H9 (cell line): Measurements from ENCODE around the gene DOHH. TPM values are rescaled to one million over a fixed set of nuclear protein-coding genes. Genes with fewer than 3 reads are reported as not detected.

ENCODE experiments used
- DNase-seq: peaks from one replicate; pipeline ENCODE4 v3.0.0-alpha.2; 2017
- H2AFZ ChIP-seq: one replicate; pipeline ENCODE4 v1.6.1; 2013; ENCODE audit warnings: mild to moderate bottlenecking, low read length, control low read depth, moderate library complexity
- H2AK5ac ChIP-seq: 2 replicates; pipeline ENCODE4 v1.6.1; 2013; ENCODE audit warnings: low read length, control low read depth, mixed read lengths; ENCODE audit not compliant: insufficient read length
- H2BK120ac ChIP-seq: one replicate; pipeline ENCODE4 v1.6.1; 2013; ENCODE audit warnings: low read depth, mild to moderate bottlenecking, low read length, control low read depth, inconsistent platforms; ENCODE audit not compliant: poor library complexity, severe bottlenecking
- H2BK12ac ChIP-seq: 2 replicates; pipeline ENCODE4 v1.6.1; 2013; ENCODE audit warnings: low read length, control low read depth, mixed read lengths, low read depth; ENCODE audit not compliant: insufficient read length
- H2BK15ac ChIP-seq: 2 replicates; pipeline ENCODE4 v1.6.1; 2013; ENCODE audit warnings: low read depth, low read length, control low read depth
- H2BK20ac ChIP-seq: one replicate; pipeline ENCODE4 v1.6.1; 2013; ENCODE audit warnings: low read depth, mild to moderate bottlenecking, low read length, control low read depth, inconsistent platforms; ENCODE audit not compliant: poor library complexity, severe bottlenecking
- H2BK5ac ChIP-seq: 2 replicates; pipeline ENCODE4 v1.6.1; 2013; ENCODE audit warnings: low read length, control low read depth, mixed read lengths; ENCODE audit not compliant: insufficient read length
- H3K14ac ChIP-seq: 2 replicates; pipeline ENCODE4 v1.6.1; 2013; ENCODE audit warnings: low read length, control low read depth; ENCODE audit not compliant: insufficient read depth
- H3K18ac ChIP-seq: 2 replicates; pipeline ENCODE4 v1.6.1; 2013; ENCODE audit warnings: low read depth, mild to moderate bottlenecking, mixed read lengths, low read length, control low read depth; ENCODE audit not compliant: insufficient read length
- H3K23ac ChIP-seq: 2 replicates; pipeline ENCODE4 v1.6.1; 2013; ENCODE audit warnings: low read length, control low read depth, mixed read lengths, low read depth; ENCODE audit not compliant: insufficient read length
- H3K23me2 ChIP-seq: 2 replicates; pipeline ENCODE4 v1.6.1; 2013; ENCODE audit warnings: low read depth, mild to moderate bottlenecking, mixed read lengths, low read length, control low read depth; ENCODE audit not compliant: insufficient read length, poor library complexity, severe bottlenecking
- H3K27ac ChIP-seq: 2 replicates; pipeline ENCODE4 v1.5.1; 2013; ENCODE audit warnings: low read length, control low read depth, mixed read lengths, low read depth; ENCODE audit not compliant: insufficient read length
- H3K27me3 ChIP-seq: 2 replicates; pipeline ENCODE4 v1.6.1; 2013; ENCODE audit warnings: low read length, control low read depth, inconsistent platforms; ENCODE audit not compliant: insufficient read depth
- H3K4ac ChIP-seq: 2 replicates; pipeline ENCODE4 v1.6.1; 2013; ENCODE audit warnings: low read depth, mild to moderate bottlenecking, control low read depth, inconsistent platforms, low read length, moderate library complexity
- H3K4me1 ChIP-seq: 2 replicates; pipeline ENCODE4 v1.6.1; 2013; ENCODE audit warnings: low read length, control low read depth, inconsistent platforms; ENCODE audit not compliant: insufficient read depth
- H3K4me2 ChIP-seq: 2 replicates; pipeline ENCODE4 v1.6.1; 2013; ENCODE audit warnings: low read length, control low read depth, mixed read lengths; ENCODE audit not compliant: insufficient read length, insufficient read depth
- H3K56ac ChIP-seq: 2 replicates; pipeline ENCODE4 v1.6.1; 2013; ENCODE audit warnings: low read depth, mild to moderate bottlenecking, mixed read lengths, low read length, control low read depth; ENCODE audit not compliant: insufficient read length
- H3K79me1 ChIP-seq: 2 replicates; pipeline ENCODE4 v1.6.1; 2013; ENCODE audit warnings: low read depth, mild to moderate bottlenecking, moderate library complexity, low read length, control low read depth, inconsistent platforms; ENCODE audit not compliant: insufficient read depth, poor library complexity, severe bottlenecking
- H3K79me2 ChIP-seq: 2 replicates; pipeline ENCODE4 v1.6.1; 2013; ENCODE audit warnings: low read length, control low read depth, inconsistent platforms; ENCODE audit not compliant: insufficient read depth
- H3K9ac ChIP-seq: 2 replicates; pipeline ENCODE4 v1.6.1; 2013; ENCODE audit warnings: low read length, control low read depth, mixed read lengths; ENCODE audit not compliant: insufficient read length; ENCODE audit errors: extremely low read depth
- H3K9me3 ChIP-seq: one replicate; pipeline ENCODE4 v1.6.1; 2013; ENCODE audit warnings: low read depth, low read length, inconsistent platforms; ENCODE audit not compliant: control insufficient read depth
- H3T11ph ChIP-seq: one replicate; pipeline ENCODE4 v1.6.1; 2013; ENCODE audit warnings: mild to moderate bottlenecking, low read length, control low read depth, inconsistent platforms
- H4K20me1 ChIP-seq: one replicate; pipeline ENCODE4 v1.6.1; 2013; ENCODE audit not compliant: control insufficient read depth, insufficient read length, insufficient read depth
- H4K5ac ChIP-seq: 2 replicates; pipeline ENCODE4 v1.6.1; 2013; ENCODE audit warnings: low read depth, mild to moderate bottlenecking, mixed read lengths, low read length, control low read depth; ENCODE audit not compliant: insufficient read length
- H4K8ac ChIP-seq: replicated peaks from 2 replicates; pipeline ENCODE4 v1.6.1; 2013; ENCODE audit warnings: low read length, control low read depth, mixed read lengths, low read depth; ENCODE audit not compliant: insufficient read length
- H4K91ac ChIP-seq: 2 replicates; pipeline ENCODE4 v1.6.1; 2013; ENCODE audit warnings: low read depth, mild to moderate bottlenecking, moderate library complexity, mixed read lengths, low read length, control low read depth; ENCODE audit not compliant: insufficient read length
- H3K27ac Mint-ChIP-seq, 3 experiments: 2 replicates in 2 of 3; 3 replicates in 1 of 3; pipeline ENCODE4 v1.8.0; 2020 to 2021; ENCODE audit warnings: mixed read lengths in 3 of 3, mild to moderate bottlenecking in 1 of 3, moderate library complexity in 1 of 3
- H3K27me3 Mint-ChIP-seq: 2 replicates; pipeline ENCODE4 v1.8.0; 2021; ENCODE audit warnings: low read depth, mild to moderate bottlenecking, moderate library complexity, mixed read lengths
- H3K36me3 Mint-ChIP-seq, 3 experiments: 2 replicates in 2 of 3; 3 replicates in 1 of 3; pipeline ENCODE4 v1.8.0; 2020 to 2021; ENCODE audit warnings: low read depth in 3 of 3, mixed read lengths in 3 of 3; ENCODE audit not compliant: insufficient read depth in 1 of 3
- H3K4me1 Mint-ChIP-seq, 2 experiments: 2 replicates each; pipeline ENCODE4 v1.8.0; 2020; ENCODE audit warnings: mixed read lengths in 2 of 2
- H3K4me3 Mint-ChIP-seq, 2 experiments: 2 replicates in 1 of 2; 3 replicates in 1 of 2; pipeline ENCODE4 v1.8.0; 2020 to 2021; ENCODE audit warnings: mild to moderate bottlenecking in 2 of 2, mixed read lengths in 2 of 2, moderate library complexity in 1 of 2
- H3K9me3 Mint-ChIP-seq, 2 experiments: 2 replicates in 1 of 2; 3 replicates in 1 of 2; pipeline ENCODE4 v1.8.0; 2020; ENCODE audit warnings: mild to moderate bottlenecking in 2 of 2, mixed read lengths in 2 of 2, moderate library complexity in 1 of 2
- WGBS: extraction: QIAGEN DNeasy Blood & Tissue Kit; methylation state at CpG from one replicate; pipeline ENCODE4 v1.1.7; 2013; ENCODE audit warnings: missing lambda C conversion rate, low lambda C conversion rate, mixed read lengths; ENCODE audit not compliant: insufficient read length; ENCODE audit errors: extremely low coverage; 5-methylcytosine and 5-hydroxymethylcytosine counted together
- total RNA-seq: library from RNA; stranded (reverse); gene quantifications from 2 replicates; pipeline ENCODE4 v1.2.1, GENCODE V29; 2021
- TF ChIP-seq, protein P1 (sequence below): fragments of 200-600 bp; sonication (generic); conservative IDR thresholded peaks from 3 replicates; pipeline ENCODE4 v1.8.0; 2021; ENCODE audit warnings: antibody characterized with exemption, mild to moderate bottlenecking

DOHH gene
- total RNA-seq, 1 experiment from 2014 or later, result 16.5 TPM

DNA sequence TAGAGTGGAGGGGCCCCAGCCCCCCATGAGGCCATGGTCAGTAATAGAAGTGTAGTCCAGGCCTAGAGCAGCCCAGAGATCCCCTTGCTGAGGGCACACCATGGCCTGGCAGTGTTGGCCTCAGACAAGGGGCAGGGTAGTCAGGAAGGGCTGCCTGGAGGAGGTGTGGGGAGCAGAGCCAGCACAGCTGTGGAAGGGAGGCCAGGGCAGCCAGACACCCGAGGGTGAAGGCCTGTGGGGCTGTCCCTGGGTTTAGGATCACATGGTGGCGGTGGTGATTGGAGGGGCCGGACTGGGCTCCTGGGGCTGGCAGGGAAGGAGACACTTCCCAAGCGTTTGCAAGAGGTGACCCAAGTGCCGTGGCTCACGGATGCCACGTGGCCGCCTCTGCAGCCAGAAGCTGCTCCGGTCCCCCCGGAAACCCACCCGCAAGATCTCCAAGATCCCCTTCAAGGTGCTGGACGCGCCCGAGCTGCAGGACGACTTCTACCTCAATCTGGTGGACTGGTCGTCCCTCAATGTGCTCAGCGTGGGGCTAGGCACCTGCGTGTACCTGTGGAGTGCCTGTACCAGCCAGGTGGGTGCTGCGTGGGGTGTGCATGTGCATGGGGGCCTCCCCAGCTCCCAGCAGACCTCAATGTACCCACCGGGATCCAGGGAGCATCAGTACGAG, 26.9 kb upstream of the DOHH start:
- Histone ChIP-seq H2BK20ac (no peak overlapping the region), H3K9me3 (no peaks in the 10 kb centered on the region), H2AFZ (no peak overlapping the region), H3T11ph (no peak overlapping the region), H4K91ac (no peak overlapping the region), H4K20me1 (no peaks in the 10 kb centered on the region), H3K27me3 (no peaks in the 10 kb centered on the region), H3K79me1 (no peaks in the 10 kb centered on the region), H3K4me2 (no peak overlapping the region), H3K4ac (no peak overlapping the region), H3K4me1 (no peaks in the 10 kb centered on the region), H3K18ac (no peak overlapping the region), H4K8ac (no peak overlapping the region), H2BK120ac (no peak overlapping the region), H3K27ac (no peak overlapping the region), H2BK5ac (no peak overlapping the region), H2AK5ac (no peak overlapping the region), H3K56ac (no peak overlapping the region), H3K14ac (no peak overlapping the region), H3K79me2 (no peaks in the 10 kb centered on the region), H2BK12ac (no peak overlapping the region), H3K9ac (no peak overlapping the region), H4K5ac (no peak overlapping the region), H3K23me2 (no peaks in the 10 kb centered on the region), H2BK15ac (no peak overlapping the region), H3K23ac (no peak overlapping the region)
- Mint-ChIP-seq H3K9me3 (no peaks in the 10 kb centered on the region), H3K27ac (no peak overlapping the region), H3K4me1 (no peaks in the 10 kb centered on the region), H3K36me3 (peaks cover 12 to 32% (median 31%) of the 10 kb centered on the region in 3 experiments; a peak in 6 of 7 replicates), H3K27me3 (no peaks in the 10 kb centered on the region), H3K4me3 (no peak overlapping the region)
- no peak for DNase-seq
- TF ChIP-seq, protein P1, sequence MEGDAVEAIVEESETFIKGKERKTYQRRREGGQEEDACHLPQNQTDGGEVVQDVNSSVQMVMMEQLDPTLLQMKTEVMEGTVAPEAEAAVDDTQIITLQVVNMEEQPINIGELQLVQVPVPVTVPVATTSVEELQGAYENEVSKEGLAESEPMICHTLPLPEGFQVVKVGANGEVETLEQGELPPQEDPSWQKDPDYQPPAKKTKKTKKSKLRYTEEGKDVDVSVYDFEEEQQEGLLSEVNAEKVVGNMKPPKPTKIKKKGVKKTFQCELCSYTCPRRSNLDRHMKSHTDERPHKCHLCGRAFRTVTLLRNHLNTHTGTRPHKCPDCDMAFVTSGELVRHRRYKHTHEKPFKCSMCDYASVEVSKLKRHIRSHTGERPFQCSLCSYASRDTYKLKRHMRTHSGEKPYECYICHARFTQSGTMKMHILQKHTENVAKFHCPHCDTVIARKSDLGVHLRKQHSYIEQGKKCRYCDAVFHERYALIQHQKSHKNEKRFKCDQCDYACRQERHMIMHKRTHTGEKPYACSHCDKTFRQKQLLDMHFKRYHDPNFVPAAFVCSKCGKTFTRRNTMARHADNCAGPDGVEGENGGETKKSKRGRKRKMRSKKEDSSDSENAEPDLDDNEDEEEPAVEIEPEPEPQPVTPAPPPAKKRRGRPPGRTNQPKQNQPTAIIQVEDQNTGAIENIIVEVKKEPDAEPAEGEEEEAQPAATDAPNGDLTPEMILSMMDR, result no peak
- WGBS, result no CpG with 5 or more reads among the region's 21 CpGs
